Measurements from ENCODE around the gene HOXB8.

Gene HOXB8

DNA sequence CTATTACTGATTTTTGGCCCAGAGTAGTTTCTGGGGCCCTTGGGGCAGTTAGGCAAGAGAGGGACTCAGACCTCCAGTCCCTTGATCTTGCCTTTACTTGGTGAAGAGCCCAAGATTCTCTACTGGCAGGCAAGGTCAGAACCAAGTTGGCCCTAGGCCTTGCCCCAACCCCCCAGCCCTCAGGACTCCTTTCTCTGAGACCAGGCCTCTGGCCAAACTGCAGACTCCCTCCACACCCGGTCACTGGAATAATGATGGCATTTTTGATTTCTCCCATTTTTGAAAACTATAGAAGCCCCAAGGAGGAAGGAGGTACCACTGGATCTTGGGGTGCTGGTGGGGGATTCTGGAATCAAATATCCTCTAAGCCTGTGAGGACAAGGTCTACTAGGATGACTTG is 29.1 kb upstream of the HOXB8 start:
- TF ChIP-seq SIN3A (IDR thresholded peaks at IDR 0.05; ENCODE audit: borderline replicate concordance, insufficient read depth, low read length) (no peak), POLR2AphosphoS5 (IDR thresholded peaks at IDR 0.05; ENCODE audit: low read depth, low read length) (no peak), TAF1 (IDR thresholded peaks at IDR 0.05; ENCODE audit: borderline replicate concordance, insufficient read depth, low read length) (no peak), FOXP2 (optimal IDR thresholded peaks at IDR 0.05; ENCODE audit: borderline replicate concordance, extremely low read depth, extremely low read length, insufficient read depth) (no peak)
- TF ChIP-seq, protein P1, sequence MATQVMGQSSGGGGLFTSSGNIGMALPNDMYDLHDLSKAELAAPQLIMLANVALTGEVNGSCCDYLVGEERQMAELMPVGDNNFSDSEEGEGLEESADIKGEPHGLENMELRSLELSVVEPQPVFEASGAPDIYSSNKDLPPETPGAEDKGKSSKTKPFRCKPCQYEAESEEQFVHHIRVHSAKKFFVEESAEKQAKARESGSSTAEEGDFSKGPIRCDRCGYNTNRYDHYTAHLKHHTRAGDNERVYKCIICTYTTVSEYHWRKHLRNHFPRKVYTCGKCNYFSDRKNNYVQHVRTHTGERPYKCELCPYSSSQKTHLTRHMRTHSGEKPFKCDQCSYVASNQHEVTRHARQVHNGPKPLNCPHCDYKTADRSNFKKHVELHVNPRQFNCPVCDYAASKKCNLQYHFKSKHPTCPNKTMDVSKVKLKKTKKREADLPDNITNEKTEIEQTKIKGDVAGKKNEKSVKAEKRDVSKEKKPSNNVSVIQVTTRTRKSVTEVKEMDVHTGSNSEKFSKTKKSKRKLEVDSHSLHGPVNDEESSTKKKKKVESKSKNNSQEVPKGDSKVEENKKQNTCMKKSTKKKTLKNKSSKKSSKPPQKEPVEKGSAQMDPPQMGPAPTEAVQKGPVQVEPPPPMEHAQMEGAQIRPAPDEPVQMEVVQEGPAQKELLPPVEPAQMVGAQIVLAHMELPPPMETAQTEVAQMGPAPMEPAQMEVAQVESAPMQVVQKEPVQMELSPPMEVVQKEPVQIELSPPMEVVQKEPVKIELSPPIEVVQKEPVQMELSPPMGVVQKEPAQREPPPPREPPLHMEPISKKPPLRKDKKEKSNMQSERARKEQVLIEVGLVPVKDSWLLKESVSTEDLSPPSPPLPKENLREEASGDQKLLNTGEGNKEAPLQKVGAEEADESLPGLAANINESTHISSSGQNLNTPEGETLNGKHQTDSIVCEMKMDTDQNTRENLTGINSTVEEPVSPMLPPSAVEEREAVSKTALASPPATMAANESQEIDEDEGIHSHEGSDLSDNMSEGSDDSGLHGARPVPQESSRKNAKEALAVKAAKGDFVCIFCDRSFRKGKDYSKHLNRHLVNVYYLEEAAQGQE (IDR thresholded peaks at IDR 0.05; ENCODE audit: insufficient read depth in 1 of 2, low read depth in 2 of 2, low read length in 2 of 2) = no peak

DNA sequence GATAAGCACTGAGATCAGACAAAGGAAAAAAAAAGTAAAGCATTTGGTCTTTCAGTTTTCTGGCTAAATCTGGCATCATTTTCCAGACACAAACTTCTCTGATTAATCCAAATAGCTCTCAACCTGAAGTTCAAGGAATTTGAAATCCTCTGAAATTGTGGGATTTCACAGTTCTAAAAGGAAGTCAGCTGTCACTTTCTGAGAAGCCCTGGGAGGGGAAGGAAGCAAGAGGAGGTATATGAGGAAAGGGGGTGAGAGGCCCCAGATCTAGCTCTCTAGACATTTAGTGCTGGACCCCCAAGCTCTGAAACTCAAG is 28.6 kb upstream of the HOXB8 start:
- no peak for TF ChIP-seq TAF1 (IDR thresholded peaks at IDR 0.05; ENCODE audit: borderline replicate concordance, insufficient read depth, low read length)
- TF ChIP-seq SIN3A (IDR thresholded peaks at IDR 0.05; ENCODE audit: borderline replicate concordance, insufficient read depth, low read length) = no peak
- no peak for TF ChIP-seq POLR2AphosphoS5 (IDR thresholded peaks at IDR 0.05; ENCODE audit: low read depth, low read length)

DNA sequence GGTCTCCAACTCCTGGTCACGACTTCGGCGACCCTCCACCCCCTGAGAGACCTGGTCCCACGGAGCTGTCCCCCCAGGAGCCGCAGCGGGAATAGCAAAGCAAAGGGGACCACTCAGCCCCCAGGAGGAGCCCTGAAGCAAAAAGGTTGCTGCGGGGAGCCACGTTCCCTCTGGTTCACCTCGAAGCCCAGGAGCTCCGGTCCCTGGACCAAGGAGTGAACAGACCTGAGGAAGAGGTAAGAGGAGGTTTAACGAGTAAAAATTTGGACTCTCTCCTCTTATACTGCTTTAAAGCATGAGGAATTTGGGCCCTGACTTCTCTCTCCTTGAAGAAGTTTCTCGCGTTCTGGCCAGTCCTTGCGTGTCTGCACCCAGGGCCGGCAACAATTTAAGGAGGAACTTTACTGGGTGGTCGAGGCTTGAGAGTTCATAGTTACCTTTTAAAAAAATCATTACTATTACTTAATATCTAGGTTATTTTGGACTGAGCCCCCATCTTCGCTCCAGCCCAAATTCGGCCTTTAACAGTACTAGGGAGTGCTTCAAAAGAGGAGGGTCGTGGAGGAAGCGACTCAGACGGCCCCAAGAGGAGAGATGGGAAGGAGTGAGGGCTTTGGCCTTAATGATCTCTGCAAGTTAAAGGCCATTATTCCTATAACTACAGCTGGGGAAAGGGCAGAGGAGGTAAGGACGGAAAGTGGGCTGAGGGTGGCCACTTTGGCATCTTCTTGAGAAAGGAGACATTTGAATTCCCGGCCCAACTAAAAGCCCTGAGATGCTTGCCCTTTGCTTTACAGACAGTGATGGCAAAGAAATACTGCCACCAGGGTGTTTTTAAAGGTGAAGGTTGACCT is 28.0 kb upstream of the HOXB8 start:
- TF ChIP-seq POLR2AphosphoS5 (IDR thresholded peaks at IDR 0.05; ENCODE audit: low read depth, low read length) (no peak), TAF1 (IDR thresholded peaks at IDR 0.05; ENCODE audit: borderline replicate concordance, insufficient read depth, low read length) (no peak), FOXP2 (optimal IDR thresholded peaks at IDR 0.05; ENCODE audit: borderline replicate concordance, extremely low read depth, extremely low read length, insufficient read depth) (no peak), SIN3A (IDR thresholded peaks at IDR 0.05; ENCODE audit: borderline replicate concordance, insufficient read depth, low read length) (no peak)
- TF ChIP-seq, protein P1 (IDR thresholded peaks at IDR 0.05; ENCODE audit: insufficient read depth in 1 of 2, low read depth in 2 of 2, low read length in 2 of 2) = no peak

- TF ChIP-seq POLR2AphosphoS5 (IDR thresholded peaks at IDR 0.05; ENCODE audit: low read depth, low read length) (no peak), FOXP2 (optimal IDR thresholded peaks at IDR 0.05; ENCODE audit: borderline replicate concordance, extremely low read depth, extremely low read length, insufficient read depth) (no peak), TAF1 (IDR thresholded peaks at IDR 0.05; ENCODE audit: borderline replicate concordance, insufficient read depth, low read length) (no peak), SIN3A (IDR thresholded peaks at IDR 0.05; ENCODE audit: borderline replicate concordance, insufficient read depth, low read length) (no peak)
- TF ChIP-seq, protein P1 (IDR thresholded peaks at IDR 0.05; ENCODE audit: insufficient read depth in 1 of 2, low read depth in 2 of 2, low read length in 2 of 2) = no peak
Measured at GRCh38 chr17:48642059-48642842, 27.2 kb upstream of the HOXB8 start.

DNA sequence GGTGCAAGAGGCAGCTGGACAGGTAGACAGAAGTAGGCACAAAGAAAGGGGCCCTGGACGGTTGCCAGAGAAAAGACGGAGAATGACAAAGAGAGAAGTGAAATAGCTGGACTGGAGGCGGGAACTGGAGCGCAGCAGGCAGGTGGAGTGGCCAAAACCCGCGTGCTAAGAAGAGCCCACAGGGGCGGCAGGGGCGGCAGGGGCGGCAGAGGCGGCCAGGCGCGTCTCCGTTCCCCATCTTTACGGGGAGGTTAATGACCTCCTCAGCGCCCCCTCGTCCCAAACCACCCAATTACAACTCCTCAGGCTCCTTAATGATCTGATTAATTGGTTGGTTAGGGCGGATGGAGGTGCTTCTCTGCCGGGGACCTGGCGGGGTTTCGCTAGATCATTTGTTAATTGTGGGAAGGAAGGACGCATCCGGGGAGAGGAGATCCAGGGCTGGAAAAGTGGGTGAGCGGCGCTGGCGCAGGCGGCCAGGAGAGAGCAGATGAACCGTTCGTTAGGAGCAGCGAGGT is 26.5 kb upstream of the HOXB8 start:
- TF ChIP-seq POLR2AphosphoS5 (IDR thresholded peaks at IDR 0.05; ENCODE audit: low read depth, low read length) = no peak
- TF ChIP-seq, protein P1 (IDR thresholded peaks at IDR 0.05; ENCODE audit: insufficient read depth in 1 of 2, low read depth in 2 of 2, low read length in 2 of 2) = no peak
- no peak for TF ChIP-seq FOXP2 (optimal IDR thresholded peaks at IDR 0.05; ENCODE audit: borderline replicate concordance, extremely low read depth, extremely low read length, insufficient read depth)
- TF ChIP-seq SIN3A (IDR thresholded peaks at IDR 0.05; ENCODE audit: borderline replicate concordance, insufficient read depth, low read length) = no peak
- TF ChIP-seq TAF1 (IDR thresholded peaks at IDR 0.05; ENCODE audit: borderline replicate concordance, insufficient read depth, low read length) = no peak
